Ishikawa (cell line): ENCODE data around the gene SIGLEC8.

Source experiments
- CEBPB ChIP-seq: IDR thresholded peaks from 2 replicates; pipeline ENCODE4 v1.6.1; 2012
- EGR1 ChIP-seq: IDR thresholded peaks from 2 replicates; pipeline ENCODE4 v1.6.1; 2012
- EP300 ChIP-seq: IDR thresholded peaks from 2 replicates; pipeline ENCODE4 v1.6.1; 2012; ENCODE audit warnings: borderline replicate concordance
- RAD21 ChIP-seq: IDR thresholded peaks from 2 replicates; pipeline ENCODE4 v1.6.1; 2012; ENCODE audit warnings: low read depth
- TF ChIP-seq, protein P1 (sequence below): IDR thresholded peaks from 2 replicates; pipeline ENCODE4 v1.6.1; 2012

- TF ChIP-seq CEBPB (no peak), RAD21 (no peak), EGR1 (no peak), EP300 (no peak)
- TF ChIP-seq, protein P1, sequence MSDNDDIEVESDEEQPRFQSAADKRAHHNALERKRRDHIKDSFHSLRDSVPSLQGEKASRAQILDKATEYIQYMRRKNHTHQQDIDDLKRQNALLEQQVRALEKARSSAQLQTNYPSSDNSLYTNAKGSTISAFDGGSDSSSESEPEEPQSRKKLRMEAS, result no peak
These were observed 31.1 kb downstream of the SIGLEC8 start for GRCh38 chr19:51427201-51427600.
